ENCODE data around the gene TNKS1BP1.

TNKS1BP1 gene

GRCh38 chr11:57324154-57324885 is 432 bp downstream of the TNKS1BP1 start:
- Histone ChIP-seq H3K27me3 (ENCODE audit: control insufficient read depth, low read length) (no peaks in the 10 kb centered on the region), H3K4me2 (ENCODE audit: low read length) (peak overlapping the region; percentile 91), H3K36me3 (ENCODE audit: control insufficient read depth, low read length) (peaks cover 42% of the 10 kb centered on the region), H3K9me3 (ENCODE audit: control insufficient read depth, insufficient read depth, low read length) (no peaks in the 10 kb centered on the region), H3K4me1 (ENCODE audit: control insufficient read depth, low read length) (peaks cover 41% of the 10 kb centered on the region), H3F3A (ENCODE audit: control insufficient read depth, insufficient read depth) (peaks cover 19% of the 10 kb centered on the region), H3K9me2 (replicated peaks; ENCODE audit: control insufficient read depth, low read length) (no peaks in the 10 kb centered on the region), H3K4me3 (ENCODE audit: low read length) (peak overlapping the region; percentile 87), H4K20me1 (ENCODE audit: control insufficient read depth, insufficient read depth, low read depth, low read length) (no peaks in the 10 kb centered on the region), H3K79me2 (ENCODE audit: control insufficient read depth, low read length) (no peaks in the 10 kb centered on the region), H3K27ac (ENCODE audit: low read depth, low read length) (no peak overlapping the region)
- no peak for TF ChIP-seq EZH2phosphoT487 (IDR thresholded peaks at IDR 0.05; ENCODE audit: borderline replicate concordance, low read length)

- H3K27ac ChIP-seq (ENCODE audit: low read depth, low read length), result no peak overlapping the region
- peaks cover 36% of the 10 kb centered on the region for H3K36me3 ChIP-seq (ENCODE audit: control insufficient read depth, low read length)
- peak overlapping the region; percentile 91 for H3K4me2 ChIP-seq (ENCODE audit: low read length)
- no peaks in the 10 kb centered on the region for H3K9me3 ChIP-seq (ENCODE audit: control insufficient read depth, insufficient read depth, low read length)
- no peaks in the 10 kb centered on the region for H4K20me1 ChIP-seq (ENCODE audit: control insufficient read depth, insufficient read depth, low read depth, low read length)
- peak overlapping the region; percentile 87 for H3K4me3 ChIP-seq (ENCODE audit: low read length)
- peaks cover 19% of the 10 kb centered on the region for H3F3A ChIP-seq (ENCODE audit: control insufficient read depth, insufficient read depth)
- no peaks in the 10 kb centered on the region for H3K27me3 ChIP-seq (ENCODE audit: control insufficient read depth, low read length)
- no peaks in the 10 kb centered on the region for H3K79me2 ChIP-seq (ENCODE audit: control insufficient read depth, low read length)
- no peaks in the 10 kb centered on the region for H3K9me2 ChIP-seq (replicated peaks; ENCODE audit: control insufficient read depth, low read length)
- H3K4me1 ChIP-seq (ENCODE audit: control insufficient read depth, low read length), result peaks cover 41% of the 10 kb centered on the region
- no peak for TF ChIP-seq EZH2phosphoT487 (IDR thresholded peaks at IDR 0.05; ENCODE audit: borderline replicate concordance, low read length)
- TF ChIP-seq CTCF (IDR thresholded peaks at IDR 0.05; ENCODE audit: low read depth, low read length, poor library complexity, severe bottlenecking), result no peak
Observed at GRCh38 chr11:57323855-57324153, 948 bp downstream of the TNKS1BP1 start.

- no peak for TF ChIP-seq CTCF (IDR thresholded peaks at IDR 0.05; ENCODE audit: low read depth, low read length, poor library complexity, severe bottlenecking)
- TF ChIP-seq EZH2phosphoT487 (IDR thresholded peaks at IDR 0.05; ENCODE audit: borderline replicate concordance, low read length), result no peak
- H3K4me3 ChIP-seq (ENCODE audit: low read length), result no peak overlapping the region
- H3K27ac ChIP-seq (ENCODE audit: low read depth, low read length), result no peak overlapping the region
- H4K20me1 ChIP-seq (ENCODE audit: control insufficient read depth, insufficient read depth, low read depth, low read length), result no peaks in the 10 kb centered on the region
- H3K36me3 ChIP-seq (ENCODE audit: control insufficient read depth, low read length), result peaks cover 31% of the 10 kb centered on the region
- H3K4me1 ChIP-seq (ENCODE audit: control insufficient read depth, low read length), result peaks cover 41% of the 10 kb centered on the region
- H3K9me3 ChIP-seq (ENCODE audit: control insufficient read depth, insufficient read depth, low read length), result no peaks in the 10 kb centered on the region
- H3K79me2 ChIP-seq (ENCODE audit: control insufficient read depth, low read length), result no peaks in the 10 kb centered on the region
- H3K4me2 ChIP-seq (ENCODE audit: low read length), result peak overlapping the region; percentile 91; the same call in 1 of the 2 replicates
- H3K27me3 ChIP-seq (ENCODE audit: control insufficient read depth, low read length), result no peaks in the 10 kb centered on the region
- H3F3A ChIP-seq (ENCODE audit: control insufficient read depth, insufficient read depth), result peaks cover 19% of the 10 kb centered on the region
- no peaks in the 10 kb centered on the region for H3K9me2 ChIP-seq (replicated peaks; ENCODE audit: control insufficient read depth, low read length)
Observed at GRCh38 chr11:57323167-57323854, 1.4 kb downstream of the TNKS1BP1 start.
